ENCODE results near the gene B3GALT6.
"Not testable (repeated sequence)": the region's sequence is repeated elsewhere in the genome, so short reads cannot be mapped to it uniquely, and the experiment has no call there.

The B3GALT6 gene

GRCh38 chr1:1232208-1232795 is at the start of gene B3GALT6:
Gene B3GALT6, plus strand, starts transcription at chr1:1232237. Its CDS starts 42 bp downstream, at chr1:1232279.
- in situ Hi-C loops (cut with MboI; ENCODE audit: low sequenced_read_pairs) = no loop called here

DNA sequence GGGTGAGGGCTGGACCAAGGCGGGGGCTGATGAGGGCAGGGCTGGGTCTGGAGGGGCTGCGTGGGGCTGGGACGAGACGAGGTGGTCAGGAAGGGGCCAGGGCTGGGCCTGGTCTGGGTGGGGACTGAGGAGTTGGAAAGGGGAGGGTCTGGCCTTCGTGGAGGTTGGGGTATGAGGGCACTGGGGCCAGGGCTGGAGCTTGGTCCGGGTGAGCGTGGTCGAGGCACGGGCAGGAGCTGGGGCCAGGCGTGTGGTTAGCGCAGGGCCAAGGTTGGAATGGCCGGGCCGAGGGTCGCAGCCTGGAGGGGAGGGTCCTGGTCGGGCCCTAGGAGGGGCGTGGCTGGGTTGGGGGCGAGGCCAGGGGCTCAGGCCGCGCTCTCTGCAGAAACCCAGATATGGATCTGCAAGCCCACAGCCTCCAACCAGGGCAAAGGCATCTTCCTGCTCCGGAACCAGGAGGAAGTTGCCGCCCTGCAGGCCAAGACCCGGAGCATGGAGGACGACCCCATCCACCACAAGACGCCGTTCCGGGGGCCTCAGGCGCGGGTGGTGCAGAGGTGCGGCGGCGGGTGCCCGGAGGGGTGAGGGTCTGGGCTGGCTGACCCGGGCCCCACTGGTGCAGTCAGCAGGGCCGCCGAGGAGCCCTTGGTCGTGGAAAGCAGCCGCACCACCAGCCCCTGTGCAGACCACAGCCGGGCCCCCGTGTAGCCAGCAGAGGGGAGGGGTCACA is 49.4 kb upstream of the B3GALT6 start:
- in situ Hi-C loops (cut with MboI; ENCODE audit: low sequenced_read_pairs) = no loop called here

GRCh38 chr1:1183221-1183747 is 48.8 kb upstream of the B3GALT6 start:
- in situ Hi-C loops (cut with MboI; ENCODE audit: low sequenced_read_pairs) = no loop called here

GRCh38 chr1:1183833-1184775 is 47.9 kb upstream of the B3GALT6 start:
- in situ Hi-C loops (cut with MboI; ENCODE audit: low sequenced_read_pairs) = no loop called here

- in situ Hi-C loops (cut with MboI; ENCODE audit: low sequenced_read_pairs) = no loop called here
Measured at GRCh38 chr1:1185101-1185765, 46.8 kb upstream of the B3GALT6 start.

GRCh38 chr1:1187938-1188337 is 44.1 kb upstream of the B3GALT6 start:
- in situ Hi-C loops (cut with MboI; ENCODE audit: low sequenced_read_pairs) = no loop called here

DNA sequence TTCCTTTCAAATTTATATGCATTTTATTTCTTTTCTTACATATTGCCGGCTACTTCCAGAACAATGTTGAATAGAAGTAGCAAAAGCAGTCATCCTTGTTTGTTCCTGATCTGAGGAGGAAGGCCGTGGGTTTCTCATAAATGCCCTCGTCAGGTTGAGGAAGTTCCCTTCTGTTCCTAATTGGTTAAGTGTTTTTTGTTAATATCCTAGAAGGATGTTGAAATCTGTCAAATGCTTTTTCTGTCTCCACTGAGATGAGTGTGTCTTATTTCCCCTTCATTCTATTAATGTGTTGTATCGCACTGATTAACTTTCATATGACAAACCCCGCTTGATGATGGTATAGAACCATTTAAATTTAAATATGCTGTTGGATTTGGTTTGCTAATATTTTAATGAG is 42.9 kb upstream of the B3GALT6 start:
- in situ Hi-C loops (cut with MboI; ENCODE audit: low sequenced_read_pairs) = no loop called here

- in situ Hi-C loops (cut with MboI; ENCODE audit: low sequenced_read_pairs) = no loop called here
Measured at GRCh38 chr1:1191734-1192133, 40.3 kb upstream of the B3GALT6 start.

DNA sequence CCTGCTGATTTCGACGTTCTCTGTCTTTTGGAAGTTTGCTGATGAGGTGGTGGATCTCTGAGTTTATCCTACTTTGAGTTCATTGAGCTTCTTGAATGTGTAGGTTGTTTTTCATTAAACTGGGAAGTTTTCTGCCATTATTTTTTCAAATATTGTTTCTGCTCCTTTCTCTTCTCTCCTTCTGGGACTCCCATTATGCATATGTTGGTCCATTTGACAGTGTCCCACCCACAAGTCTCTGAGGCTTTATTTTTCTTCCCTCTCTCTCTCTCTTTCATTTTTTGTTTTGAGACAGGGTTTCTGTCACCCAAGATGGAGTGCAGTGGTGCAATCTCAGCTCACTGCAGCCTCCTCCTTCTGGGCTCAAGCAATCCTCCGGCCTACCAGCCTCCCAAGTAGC is 37.3 kb upstream of the B3GALT6 start:
- in situ Hi-C loops (cut with MboI; ENCODE audit: low sequenced_read_pairs) = no loop called here

DNA sequence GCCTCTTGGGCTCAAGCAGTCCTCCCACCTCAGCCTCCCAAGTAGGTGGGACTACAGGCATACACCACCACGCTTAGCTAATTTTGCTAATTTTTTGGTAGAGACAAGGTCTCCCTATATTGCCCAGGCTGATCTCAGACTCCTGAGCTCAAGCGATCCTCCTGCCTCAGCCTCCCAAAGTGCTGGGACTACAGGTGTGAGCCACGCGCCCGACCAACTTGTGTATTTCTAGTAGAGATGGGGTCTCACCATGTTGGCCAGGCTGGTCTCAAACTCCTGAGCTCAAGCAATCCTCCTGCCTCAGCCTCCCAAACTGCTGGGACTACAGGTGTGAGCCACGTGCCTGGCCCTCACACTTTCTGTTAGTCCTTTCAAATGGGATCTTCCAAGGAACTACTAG is 36.3 kb upstream of the B3GALT6 start:
- in situ Hi-C loops (cut with MboI; ENCODE audit: low sequenced_read_pairs) = not testable (repeated sequence)

- in situ Hi-C loops (cut with MboI; ENCODE audit: low sequenced_read_pairs) = no loop called here
Measured at GRCh38 chr1:1196431-1197187, 35.4 kb upstream of the B3GALT6 start.

DNA sequence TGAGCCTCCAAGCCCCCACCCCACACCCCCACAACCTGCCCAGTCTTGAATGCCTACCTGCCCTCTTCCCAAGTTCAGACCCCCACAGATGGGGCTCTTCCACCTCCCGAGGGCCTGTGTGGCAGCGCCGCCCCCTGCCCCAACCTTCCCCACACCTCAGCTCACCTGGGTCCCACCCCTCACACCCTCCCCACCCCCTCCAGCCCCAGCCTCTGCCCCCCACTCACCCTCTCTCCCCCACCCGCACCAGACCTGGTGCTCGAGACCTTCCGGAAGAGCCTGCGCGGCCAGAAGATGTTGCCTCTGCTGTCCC is 34.9 kb upstream of the B3GALT6 start:
- in situ Hi-C loops (cut with MboI; ENCODE audit: low sequenced_read_pairs) = no loop called here

DNA sequence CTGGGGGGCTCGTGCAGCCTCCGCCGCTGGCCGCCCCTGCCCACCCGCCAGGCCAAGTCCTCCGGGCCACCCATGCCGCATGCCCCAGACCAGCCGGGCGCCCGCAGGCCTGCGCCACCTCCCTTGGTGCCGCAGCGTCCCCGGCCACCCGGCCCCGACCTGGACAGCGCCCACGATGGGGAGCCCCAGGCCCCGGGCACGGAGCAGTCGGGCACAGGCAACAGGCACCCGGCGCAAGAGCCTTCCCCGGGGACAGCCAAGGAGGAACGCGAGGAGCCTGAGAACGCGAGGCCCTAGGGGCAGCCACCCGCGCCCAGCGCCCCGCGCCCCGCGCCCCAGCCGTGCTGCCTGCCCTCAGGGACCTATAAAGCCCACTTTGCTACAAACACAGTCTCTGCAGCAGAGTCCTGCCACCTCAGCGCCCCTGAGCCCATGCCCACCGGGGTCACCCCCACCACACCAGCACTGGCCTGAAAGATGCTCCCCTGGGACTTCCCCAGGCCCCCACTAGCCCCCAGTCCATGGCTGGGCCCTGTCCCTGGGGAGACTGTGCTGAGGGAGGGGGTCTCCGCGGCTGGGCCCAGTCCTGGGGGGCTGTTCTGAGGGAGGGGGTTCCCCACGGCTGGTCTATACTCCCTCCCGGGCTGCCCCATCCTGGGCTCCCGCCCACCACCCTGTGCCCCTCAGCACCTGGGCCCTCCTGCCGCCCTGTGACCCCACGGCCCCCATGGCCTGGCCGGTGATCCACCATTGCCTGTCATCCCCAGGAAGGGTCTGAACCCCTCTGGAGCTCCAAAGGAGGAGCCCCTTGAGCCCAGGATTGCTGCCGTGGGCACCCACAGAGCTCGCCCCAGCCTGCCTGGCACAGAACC is 34.2 kb upstream of the B3GALT6 start:
- in situ Hi-C loops (cut with MboI; ENCODE audit: low sequenced_read_pairs) = no loop called here

DNA sequence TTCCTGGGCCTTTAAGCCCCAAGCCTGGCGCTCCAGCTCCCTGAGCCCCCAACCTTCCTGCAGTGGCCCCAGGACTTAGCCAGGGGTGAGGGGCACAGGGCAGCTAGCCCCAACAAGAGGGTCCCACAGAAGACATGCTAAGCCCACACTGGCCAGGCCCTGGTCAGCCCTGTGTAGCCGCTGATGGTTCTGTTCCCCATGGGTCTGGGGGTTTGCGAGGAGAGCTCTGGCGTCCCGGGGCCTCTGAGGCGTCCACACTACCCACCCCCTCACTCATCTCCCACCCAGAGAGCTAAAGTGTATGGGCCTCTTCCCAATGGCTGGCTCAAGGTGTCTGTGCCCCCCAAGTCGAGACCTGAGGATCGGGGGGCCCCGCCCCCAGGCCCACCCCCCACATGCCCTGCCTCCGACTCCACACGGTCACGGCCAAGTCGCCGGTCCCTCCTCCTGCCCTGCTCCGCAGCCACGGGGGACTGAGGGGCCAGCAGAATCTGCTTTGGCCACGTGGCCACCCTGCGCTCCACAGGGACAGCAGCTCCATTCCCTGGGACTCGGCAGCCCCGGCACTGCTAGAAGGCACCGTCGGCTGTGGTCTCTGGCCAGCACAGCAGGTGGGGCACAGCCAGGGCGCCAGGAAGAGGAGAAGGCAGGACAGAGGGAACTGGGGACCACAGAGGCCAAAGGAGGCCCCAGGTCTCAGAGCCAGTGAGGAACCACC is 33.5 kb upstream of the B3GALT6 start:
- in situ Hi-C loops (cut with MboI; ENCODE audit: low sequenced_read_pairs) = no loop called here

GRCh38 chr1:1199141-1199960 is 32.7 kb upstream of the B3GALT6 start:
- in situ Hi-C loops (cut with MboI; ENCODE audit: low sequenced_read_pairs) = no loop called here

DNA sequence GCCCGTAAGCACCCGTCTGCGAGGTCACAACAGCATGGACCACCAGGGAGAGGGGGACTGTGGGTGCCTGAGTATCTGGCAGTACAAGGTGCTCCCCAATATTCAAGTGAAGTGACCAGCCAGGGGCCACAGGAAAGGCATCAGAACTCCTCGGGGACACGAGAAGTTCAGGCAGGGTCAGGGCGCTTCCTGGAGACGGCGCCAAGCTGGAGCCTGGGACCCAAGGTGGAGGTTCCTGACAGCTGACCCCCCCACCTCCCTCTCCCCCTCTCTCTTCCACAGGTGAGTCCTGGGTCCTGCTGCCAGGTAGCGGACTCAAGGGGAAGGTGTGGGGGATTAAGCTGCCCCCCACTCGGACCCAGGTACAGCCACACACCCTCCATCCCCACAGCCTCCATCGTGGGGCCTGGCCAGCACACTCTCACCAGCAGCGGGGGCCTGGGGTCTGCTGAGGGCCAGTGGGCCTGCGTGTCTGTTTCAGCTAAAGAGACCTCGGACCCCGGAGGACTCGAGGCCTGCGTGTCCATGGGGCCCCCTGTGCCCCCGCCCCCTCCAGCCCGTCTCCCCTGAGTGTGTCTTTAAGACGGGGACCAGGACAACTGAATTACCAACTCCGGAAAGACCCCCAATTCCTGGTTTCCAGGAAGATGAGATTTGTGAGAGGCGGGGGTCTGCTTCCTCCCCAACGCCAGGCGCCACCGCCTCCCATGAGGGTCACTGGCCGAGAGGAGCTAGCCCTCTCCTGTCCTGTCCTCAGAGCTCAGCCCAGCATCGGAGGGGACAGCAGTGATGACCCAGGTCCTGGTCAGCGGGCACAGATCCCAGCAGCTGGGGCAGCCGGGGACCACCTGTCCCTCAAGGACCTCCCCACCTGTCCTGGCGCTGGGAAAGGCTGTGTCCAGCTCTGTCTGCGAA is 31.8 kb upstream of the B3GALT6 start:
- in situ Hi-C loops (cut with MboI; ENCODE audit: low sequenced_read_pairs) = no loop called here
